Measurements from ENCODE around the gene RBM19. TPM values are rescaled to one million over a fixed set of nuclear protein-coding genes. Genes with fewer than 3 reads are reported as not detected.

The RBM19 gene
- total and polyA plus RNA-seq, 2 donors (not counting 1 experiment from before 2014, with no cell fraction given) = 10.5 to 16.5 TPM

GRCh38 chr12:113923251-113923650 is 42.9 kb downstream of the RBM19 start:
- H3K36me3 ChIP-seq (ENCODE audit: control insufficient read depth, insufficient read depth, low read length) = peaks cover 12% of the 10 kb centered on the region

GRCh38 chr12:113921430-113921829 is 44.7 kb downstream of the RBM19 start:
- no peaks in the 10 kb centered on the region for H3K9me3 ChIP-seq (ENCODE audit: control insufficient read depth, insufficient read depth, low read depth, low read length)
- H2AFZ ChIP-seq (ENCODE audit: low read length) = no peak overlapping the region
- no peak overlapping the region for H3K4me3 ChIP-seq (replicated peaks in 1 of 4; ENCODE audit: control extremely low read depth in 1 of 4, insufficient read depth in 1 of 4, low read depth in 3 of 4, low read length in 4 of 4)
- no peak for DNase-seq (ENCODE audit: low read depth in 2 of 2)
- no peaks in the 10 kb centered on the region for H3K4me1 ChIP-seq (ENCODE audit: control insufficient read depth, extremely low read depth, insufficient read depth, low read length)
- H3K27ac ChIP-seq (ENCODE audit: insufficient read depth, low read length) = no peak overlapping the region
- TF ChIP-seq CTCF (conservative IDR thresholded peaks at IDR 0.05 in 1 of 2, IDR thresholded peaks at IDR 0.05 in 1 of 2; ENCODE audit: low read depth in 1 of 2, low read length in 2 of 2) (no peak), EZH2 (IDR thresholded peaks at IDR 0.05; ENCODE audit: low read length, missing control alignments) (no peak)
- H3K36me3 ChIP-seq (ENCODE audit: control insufficient read depth, insufficient read depth, low read length) = peaks cover 12% of the 10 kb centered on the region
- H3K9ac ChIP-seq (ENCODE audit: insufficient read depth, low read length) = no peak overlapping the region
- H3K4me2 ChIP-seq (ENCODE audit: extremely low read depth, insufficient read depth, low read length) = no peak overlapping the region
- H3K27me3 ChIP-seq (ENCODE audit: control insufficient read depth, insufficient read depth, low read length) = no peaks in the 10 kb centered on the region
- H3K79me2 ChIP-seq (ENCODE audit: control insufficient read depth, insufficient read depth, low read length) = no peaks in the 10 kb centered on the region
- no peaks in the 10 kb centered on the region for H4K20me1 ChIP-seq (ENCODE audit: control insufficient read depth, extremely low read depth, insufficient read depth, low read length)

More at GRCh38 chr12:113923251-113923650, 42.9 kb downstream of the RBM19 start:
- Histone ChIP-seq H3K79me2 (ENCODE audit: control insufficient read depth, insufficient read depth, low read length) (no peaks in the 10 kb centered on the region), H3K4me1 (ENCODE audit: control insufficient read depth, extremely low read depth, insufficient read depth, low read length) (no peaks in the 10 kb centered on the region), H3K9ac (ENCODE audit: insufficient read depth, low read length) (no peak overlapping the region), H3K27ac (ENCODE audit: insufficient read depth, low read length) (no peak overlapping the region), H3K4me3 (replicated peaks in 1 of 4; ENCODE audit: control extremely low read depth in 1 of 4, insufficient read depth in 1 of 4, low read depth in 3 of 4, low read length in 4 of 4) (no peak overlapping the region), H3K27me3 (ENCODE audit: control insufficient read depth, insufficient read depth, low read length) (no peaks in the 10 kb centered on the region), H3K9me3 (ENCODE audit: control insufficient read depth, insufficient read depth, low read depth, low read length) (no peaks in the 10 kb centered on the region), H4K20me1 (ENCODE audit: control insufficient read depth, extremely low read depth, insufficient read depth, low read length) (no peaks in the 10 kb centered on the region), H2AFZ (ENCODE audit: low read length) (no peak overlapping the region), H3K4me2 (ENCODE audit: extremely low read depth, insufficient read depth, low read length) (no peak overlapping the region)
- TF ChIP-seq CTCF (conservative IDR thresholded peaks at IDR 0.05 in 1 of 2, IDR thresholded peaks at IDR 0.05 in 1 of 2; ENCODE audit: low read depth in 1 of 2, low read length in 2 of 2) (no peak), EZH2 (IDR thresholded peaks at IDR 0.05; ENCODE audit: low read length, missing control alignments) (no peak)
- no peak for DNase-seq (ENCODE audit: low read depth in 2 of 2)

GRCh38 chr12:113919791-113920190 is 46.3 kb downstream of the RBM19 start:
- no peak overlapping the region for H3K9ac ChIP-seq (ENCODE audit: insufficient read depth, low read length)
- H3K4me2 ChIP-seq (ENCODE audit: extremely low read depth, insufficient read depth, low read length) = no peak overlapping the region
- H3K79me2 ChIP-seq (ENCODE audit: control insufficient read depth, insufficient read depth, low read length) = no peaks in the 10 kb centered on the region
- TF ChIP-seq EZH2 (IDR thresholded peaks at IDR 0.05; ENCODE audit: low read length, missing control alignments) (no peak), CTCF (conservative IDR thresholded peaks at IDR 0.05 in 1 of 2, IDR thresholded peaks at IDR 0.05 in 1 of 2; ENCODE audit: low read depth in 1 of 2, low read length in 2 of 2) (no peak)
- H4K20me1 ChIP-seq (ENCODE audit: control insufficient read depth, extremely low read depth, insufficient read depth, low read length) = no peaks in the 10 kb centered on the region
- H3K27ac ChIP-seq (ENCODE audit: insufficient read depth, low read length) = no peak overlapping the region
- H3K4me1 ChIP-seq (ENCODE audit: control insufficient read depth, extremely low read depth, insufficient read depth, low read length) = no peaks in the 10 kb centered on the region
- DNase-seq (ENCODE audit: low read depth in 2 of 2) = no peak
- no peak overlapping the region for H2AFZ ChIP-seq (ENCODE audit: low read length)
- H3K9me3 ChIP-seq (ENCODE audit: control insufficient read depth, insufficient read depth, low read depth, low read length) = no peaks in the 10 kb centered on the region
- peaks cover 9% of the 10 kb centered on the region for H3K36me3 ChIP-seq (ENCODE audit: control insufficient read depth, insufficient read depth, low read length)
- H3K27me3 ChIP-seq (ENCODE audit: control insufficient read depth, insufficient read depth, low read length) = no peaks in the 10 kb centered on the region
- no peak overlapping the region for H3K4me3 ChIP-seq (replicated peaks in 1 of 4; ENCODE audit: control extremely low read depth in 1 of 4, insufficient read depth in 1 of 4, low read depth in 3 of 4, low read length in 4 of 4)
